GOT3 (cell line): ENCODE data around the gene PTTG2.

Experiments
- DNase-seq: peaks from one replicate; lab custom pipeline; 2025; ENCODE audit warnings: mixed read lengths; lab: John Stamatoyannopoulos, UW

The PTTG2 gene

DNA sequence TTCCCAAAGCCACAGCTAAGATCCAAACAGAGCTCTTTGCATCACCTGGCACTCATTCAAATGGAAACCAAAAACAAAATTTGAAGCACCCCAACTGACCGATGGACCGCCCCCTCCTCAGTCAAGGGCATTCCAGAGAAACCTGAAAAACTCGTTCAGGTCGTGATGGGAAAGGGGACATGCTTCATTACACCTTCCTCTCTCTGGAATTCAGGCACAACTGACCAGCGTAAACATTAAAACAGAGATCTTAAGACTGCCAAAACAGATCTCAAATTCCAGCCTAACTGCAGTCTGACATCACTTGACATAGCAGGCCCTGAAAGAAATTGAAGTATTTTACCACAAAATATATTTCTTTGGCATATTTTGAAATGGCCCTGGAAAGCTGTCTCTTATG, 28.5 kb downstream of the PTTG2 start:
- no peak for DNase-seq

DNA sequence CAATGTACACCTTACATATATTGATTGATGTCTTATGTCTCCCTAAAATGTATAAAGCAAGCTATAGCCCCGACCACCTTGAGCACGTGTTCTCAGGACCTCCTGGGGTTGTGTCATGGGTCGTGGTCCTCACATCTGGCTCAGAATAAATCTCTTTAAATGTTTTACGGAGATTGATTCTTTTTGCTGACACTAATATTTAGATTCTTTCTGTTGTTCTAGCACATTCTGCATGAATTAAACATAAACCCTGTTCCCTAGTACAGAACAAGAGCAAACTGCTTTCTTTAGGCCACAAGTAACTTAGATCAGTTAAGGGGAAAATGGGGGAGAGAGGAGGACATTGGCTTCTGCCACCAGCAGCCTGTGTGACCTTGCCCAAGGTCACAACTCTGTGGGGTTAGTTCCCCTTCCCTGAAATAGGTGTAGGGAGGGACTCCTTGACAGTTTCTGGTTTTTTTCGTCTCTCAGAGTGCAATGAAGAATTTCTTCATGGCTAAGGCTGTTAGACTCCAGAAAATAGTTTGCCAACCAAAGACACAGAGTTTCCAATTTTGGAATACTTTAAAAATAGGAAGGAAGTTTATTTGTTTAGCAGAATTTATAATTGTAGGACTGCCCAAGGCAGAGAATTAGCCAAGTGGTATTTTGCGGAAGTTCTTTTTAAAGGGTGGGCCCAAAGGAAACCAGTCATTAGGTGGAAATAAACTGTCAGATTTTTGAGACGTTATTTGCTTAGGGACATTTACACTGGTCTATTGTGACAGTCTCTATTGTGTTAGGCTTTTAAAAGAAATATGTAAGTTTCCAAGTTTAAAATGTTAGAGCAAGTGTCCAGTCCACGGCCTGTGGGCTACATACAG, 29.4 kb downstream of the PTTG2 start:
- no peak for DNase-seq

DNA sequence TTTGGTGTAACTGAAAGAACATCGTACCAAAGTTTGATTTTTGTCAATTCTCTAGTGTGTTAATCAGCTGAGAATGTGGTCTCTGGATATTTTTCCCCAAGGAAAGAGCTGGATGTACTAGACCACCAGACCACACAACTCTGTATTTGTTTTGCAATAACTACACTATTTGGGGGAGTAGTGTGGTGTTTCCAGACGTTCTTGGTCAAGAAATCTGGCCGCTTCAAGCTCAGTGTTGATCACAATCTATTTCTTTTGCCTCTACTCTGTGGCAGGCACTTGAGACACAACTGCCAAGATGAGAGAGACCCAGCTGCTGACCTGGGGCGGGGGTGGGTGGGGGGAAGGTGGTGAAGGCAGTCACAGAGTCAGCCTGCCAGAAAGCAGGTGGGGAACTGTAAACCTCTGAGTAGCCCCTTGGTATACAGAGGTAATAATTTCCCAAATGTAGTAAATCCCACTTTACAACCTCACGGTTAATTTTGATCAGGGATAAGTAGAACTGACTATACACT, 30.6 kb downstream of the PTTG2 start:
- DNase-seq = no peak

DNA sequence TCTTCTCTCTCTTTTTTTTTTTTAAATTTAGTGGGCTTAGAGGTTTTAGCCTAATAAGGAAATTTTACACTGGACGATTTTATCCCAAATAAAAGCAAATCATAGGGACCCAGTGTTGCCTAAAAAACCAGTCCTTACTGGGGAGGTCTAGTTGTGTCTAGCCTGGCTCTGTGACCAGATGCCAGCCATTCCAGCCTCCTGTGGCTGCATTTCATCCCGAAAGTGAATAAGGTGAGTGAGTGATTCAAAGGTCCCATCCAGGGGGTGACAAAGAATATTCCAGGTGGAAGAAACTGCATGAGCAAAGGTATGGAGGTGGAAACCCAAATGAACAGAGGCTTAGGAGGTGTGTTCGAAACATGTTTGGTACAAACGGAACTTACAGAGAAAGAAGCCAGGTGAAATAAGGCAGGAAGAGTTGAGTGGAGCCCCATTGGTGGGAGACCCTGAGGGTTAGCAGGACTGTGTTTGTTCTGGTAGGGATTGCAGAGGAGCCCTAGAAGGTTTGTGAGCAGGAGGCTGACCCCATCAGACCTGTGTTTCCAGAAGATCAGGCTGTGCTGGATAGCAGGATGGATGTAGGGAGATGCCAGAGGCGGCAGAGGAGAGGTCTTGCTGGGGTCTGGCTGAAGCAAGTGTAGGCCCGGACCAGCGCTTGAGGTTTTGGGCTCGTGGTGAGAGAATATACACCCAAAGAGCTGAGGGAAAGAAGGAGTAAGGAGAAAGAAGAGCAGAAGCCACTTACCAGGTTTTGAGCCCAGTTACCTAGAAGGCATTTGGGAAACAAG, 31.6 kb downstream of the PTTG2 start:
- DNase-seq = no peak

DNA sequence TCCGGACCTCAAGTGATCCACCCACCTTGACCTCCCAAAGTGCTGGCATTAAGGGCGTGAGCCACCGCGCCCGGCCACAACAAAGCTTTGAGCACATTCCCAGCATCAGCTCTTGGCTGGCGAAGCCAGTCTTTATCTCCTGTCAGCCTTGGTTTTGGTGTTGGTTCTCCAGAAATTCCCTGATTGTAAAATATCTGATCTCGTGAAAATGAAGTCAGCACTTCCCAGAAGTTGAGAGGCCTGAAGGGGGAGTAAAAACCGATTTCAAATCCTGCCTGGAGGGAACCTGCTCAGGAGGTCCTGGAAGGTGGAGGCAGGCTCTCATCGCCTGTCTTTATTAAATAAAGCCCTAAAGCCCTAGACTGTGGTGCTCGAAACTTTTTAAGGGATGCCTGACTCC, 33.6 kb downstream of the PTTG2 start:
- DNase-seq = no peak

DNA sequence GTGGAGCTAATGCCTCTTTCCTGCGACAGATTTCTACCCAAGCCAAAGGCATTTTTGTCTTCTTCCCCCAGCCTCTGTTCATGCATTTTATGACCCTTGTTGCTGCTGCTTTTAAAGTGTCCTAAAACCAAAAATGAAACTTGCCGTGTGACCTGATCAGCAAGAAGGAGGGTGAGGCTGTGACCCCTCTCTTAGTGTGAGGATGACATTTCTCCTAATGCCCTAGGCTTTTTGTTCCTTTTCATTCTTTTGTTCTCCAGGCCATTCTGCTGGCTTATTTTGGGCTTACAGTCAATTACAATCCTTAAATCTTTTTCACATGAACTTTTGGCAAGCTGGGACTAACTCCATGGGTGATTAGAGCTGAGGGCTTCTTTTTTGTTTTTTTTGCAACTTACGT, 34.4 kb downstream of the PTTG2 start:
- DNase-seq = no peak

DNA sequence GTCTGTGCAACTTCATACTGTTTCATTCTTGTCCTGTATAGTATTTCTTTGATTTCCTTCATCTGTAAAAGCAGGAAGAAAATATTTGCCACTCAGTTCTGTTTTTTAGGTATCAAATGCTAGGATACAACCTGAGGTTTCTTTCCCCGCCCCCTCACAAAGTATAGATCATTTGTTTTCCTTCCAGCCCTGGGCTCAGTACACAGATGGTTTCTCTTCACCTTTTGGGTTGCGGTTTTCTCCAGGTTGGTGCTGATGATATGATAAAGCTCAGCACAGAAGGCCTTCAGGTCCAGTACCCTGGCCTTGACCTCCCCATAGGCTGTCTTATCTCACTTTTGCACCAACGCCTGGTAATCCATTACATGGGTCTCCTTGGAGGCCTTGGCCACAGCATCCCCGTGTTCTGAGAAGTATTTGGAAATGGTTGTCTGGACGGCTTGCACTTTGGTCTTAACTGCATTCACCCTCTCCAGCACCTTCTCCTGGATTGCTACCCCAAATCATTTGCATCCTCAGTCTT, 35.2 kb downstream of the PTTG2 start:
- no peak for DNase-seq

DNA sequence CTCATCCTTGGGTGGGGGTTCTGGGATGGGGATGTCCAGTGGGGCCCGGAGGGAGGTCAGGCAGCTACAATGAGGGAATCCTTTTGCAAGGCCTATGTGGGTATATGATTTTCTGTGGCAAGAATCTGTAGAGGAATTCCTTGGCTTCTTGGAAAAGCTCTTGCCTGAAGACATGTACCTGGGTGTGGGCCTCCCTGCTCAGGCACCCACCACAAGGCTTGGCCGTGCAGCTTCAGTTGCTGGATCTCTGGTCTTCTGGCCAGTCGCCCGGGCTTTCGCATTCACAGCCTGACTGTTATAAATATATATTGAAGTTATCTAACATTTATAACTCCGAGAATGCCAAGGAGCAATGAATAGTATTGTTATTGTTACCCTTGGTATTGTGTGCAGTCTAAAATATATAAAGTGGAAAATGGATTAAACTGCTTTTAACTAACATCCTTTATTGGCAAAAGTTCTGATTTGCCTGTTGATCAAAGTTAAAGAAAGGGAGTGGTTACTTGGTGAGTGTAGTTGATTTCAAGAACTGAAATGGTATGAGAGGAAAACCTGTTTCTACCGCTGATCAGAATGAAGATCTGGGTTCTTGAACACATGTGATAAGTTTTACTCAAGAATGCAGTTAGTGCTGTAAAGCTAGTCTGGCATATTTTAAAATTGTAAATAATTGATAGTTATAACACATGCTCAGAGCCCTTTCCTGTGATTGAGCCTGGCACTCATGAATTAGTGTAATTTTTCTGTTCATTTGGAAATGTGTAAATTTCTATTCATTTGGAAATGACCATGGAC, 36.0 kb downstream of the PTTG2 start:
- no peak for DNase-seq

DNA sequence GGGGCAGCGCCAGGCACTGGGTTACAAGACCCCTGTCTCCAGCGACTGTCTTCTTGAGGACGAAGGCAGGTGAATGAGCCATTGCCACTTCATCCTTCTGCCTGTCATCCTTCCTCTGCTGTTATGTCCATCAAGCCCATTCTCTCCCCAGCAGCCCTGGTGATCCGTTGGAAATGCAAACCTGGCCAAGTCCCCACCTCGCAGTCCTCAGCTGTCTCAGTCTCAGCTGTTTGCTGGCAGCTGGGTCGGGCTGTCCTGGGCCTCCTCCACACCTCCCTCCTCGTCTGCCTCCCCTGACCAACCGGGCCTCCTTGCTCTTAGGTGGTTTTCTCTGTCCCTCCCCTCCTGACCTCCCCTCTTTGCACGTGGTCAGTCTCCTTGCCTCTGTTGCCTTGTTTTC, 38.0 kb downstream of the PTTG2 start:
- no peak for DNase-seq

DNA sequence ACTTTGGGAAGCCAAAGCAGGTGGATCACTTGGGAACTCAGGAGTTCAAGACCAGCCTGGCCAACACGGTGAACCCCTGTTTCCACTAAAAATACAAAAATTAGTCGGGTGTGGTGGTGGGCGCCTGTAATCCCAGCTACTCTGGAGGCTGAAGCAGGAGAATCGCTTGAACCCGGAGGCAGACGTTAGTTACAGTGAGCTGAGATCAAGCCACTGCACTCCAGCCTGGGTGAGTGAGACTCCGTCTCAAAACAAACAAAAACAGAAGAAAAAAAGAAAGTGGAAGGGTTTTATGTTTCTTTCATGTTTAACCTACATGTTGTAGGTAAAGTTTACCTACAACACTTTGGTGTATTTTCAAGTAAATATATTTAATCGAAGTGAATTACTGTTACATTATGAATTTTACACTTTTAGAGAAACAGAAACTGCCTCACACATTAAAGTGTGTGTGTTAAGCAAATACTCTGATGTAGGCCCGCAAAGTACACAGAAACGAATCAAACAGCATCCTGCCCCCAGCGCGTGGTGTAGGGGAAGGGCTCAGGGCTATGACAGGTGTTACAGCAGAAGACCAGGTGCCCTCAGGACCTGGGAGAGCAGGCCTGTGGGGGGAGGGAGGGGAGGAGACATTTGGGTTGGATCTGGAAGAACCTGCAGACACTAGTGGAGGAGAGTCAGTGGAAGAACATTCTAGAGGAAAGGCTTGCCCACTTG, 39.0 kb downstream of the PTTG2 start:
- DNase-seq = no peak

DNA sequence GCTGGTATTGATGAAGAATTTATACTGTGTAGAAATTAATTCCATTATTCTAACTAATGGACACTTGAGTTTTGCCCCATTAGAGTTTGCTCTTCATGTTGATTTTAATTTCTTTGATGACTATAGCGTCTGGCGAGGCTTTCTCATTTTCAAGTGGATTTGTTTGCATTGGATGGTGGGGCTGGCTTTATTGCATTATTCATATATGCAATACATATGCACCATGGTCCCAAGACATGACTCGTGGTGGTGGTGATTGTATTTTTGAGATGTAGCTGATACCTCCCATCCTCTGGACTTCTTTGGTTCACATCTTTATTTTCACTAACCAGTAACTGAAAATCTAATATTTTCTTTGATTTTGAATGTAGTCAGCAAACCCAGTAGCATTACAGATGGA, 39.8 kb downstream of the PTTG2 start:
- DNase-seq = no peak

DNA sequence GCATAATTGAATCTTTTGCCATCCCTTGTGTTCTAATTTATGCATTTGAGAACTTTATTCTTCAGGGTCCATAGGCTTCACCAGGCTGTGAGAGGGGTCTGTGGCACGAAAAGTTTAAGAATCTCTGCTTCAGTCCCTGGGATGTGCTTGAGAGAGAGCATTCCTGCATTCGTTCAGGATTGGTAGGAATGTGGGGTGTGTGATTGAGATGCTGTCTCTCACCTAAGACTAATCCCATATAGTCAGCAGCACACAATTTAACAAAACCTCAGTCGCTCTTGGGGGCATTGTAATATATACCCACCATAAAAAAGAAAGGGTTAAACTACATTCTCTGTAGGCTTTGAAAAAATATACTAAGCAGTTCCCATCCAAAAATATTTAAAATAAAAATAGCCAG, 41.7 kb downstream of the PTTG2 start:
- DNase-seq = no peak

DNA sequence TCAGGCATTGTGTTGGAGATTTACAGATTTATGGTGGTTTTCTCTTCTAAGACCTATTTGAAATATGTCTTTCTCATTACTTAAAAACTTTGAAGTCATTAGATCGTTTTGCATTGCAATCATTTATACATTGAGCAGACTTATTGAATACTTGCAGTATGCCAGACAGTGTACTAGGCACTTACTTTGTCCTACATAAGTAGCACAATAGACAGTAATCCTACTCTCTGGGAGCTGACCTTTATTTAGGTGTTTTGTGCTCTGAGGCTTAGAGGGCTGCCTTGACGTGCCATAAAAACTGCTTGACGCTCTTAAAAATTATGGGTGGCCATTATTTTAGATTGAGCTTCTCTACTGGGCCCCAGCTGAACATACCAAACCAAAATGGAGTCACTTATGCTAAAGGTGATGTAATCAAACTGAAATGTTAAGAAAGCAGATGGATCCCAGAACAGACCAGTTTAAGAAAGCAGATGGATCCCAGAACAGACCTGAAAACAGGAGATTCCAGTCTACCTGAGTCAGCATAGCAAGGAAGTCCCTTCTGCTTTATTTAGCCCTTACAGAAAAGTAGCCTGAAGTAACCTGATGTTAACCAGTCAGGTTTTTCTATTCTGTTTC, 42.4 kb downstream of the PTTG2 start:
- DNase-seq = no peak

DNA sequence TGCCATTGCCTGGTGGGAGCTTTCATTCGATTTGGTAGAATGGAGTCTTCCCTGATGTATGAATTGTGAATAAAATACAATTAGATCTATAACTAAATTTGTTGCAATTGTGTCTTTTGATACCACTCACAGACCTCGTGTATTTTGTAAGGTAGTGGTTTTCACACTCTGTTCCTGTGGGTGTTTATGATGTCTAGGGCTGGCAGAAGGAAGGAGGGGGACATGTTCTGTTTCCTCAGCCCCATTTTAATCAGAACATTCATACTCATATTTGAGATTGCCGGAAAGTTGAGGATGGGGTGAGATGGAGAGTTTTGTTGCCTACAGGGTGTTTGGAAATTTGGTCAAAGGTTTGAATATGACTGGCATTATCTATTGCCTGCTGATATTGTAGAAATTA, 42.9 kb downstream of the PTTG2 start:
- DNase-seq = no peak

DNA sequence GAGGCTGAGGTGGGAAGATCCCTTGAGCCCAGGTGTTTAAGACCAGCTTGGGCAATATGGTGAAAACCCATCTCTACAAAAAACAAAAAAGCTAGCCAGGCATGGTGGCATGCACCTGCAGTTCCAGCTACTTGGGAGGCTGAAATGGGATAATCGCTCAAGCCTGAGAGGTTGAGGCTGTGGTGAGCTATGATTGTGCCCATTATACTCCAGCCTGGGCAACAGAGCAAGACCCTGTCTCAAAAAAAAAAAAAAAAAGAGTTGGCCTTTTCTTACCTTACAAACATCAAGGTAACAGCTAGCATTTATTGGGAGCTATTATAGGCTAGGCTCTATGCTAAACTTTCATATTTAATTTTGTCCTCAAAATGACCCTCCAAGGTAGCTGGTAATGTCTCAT, 43.4 kb downstream of the PTTG2 start:
- DNase-seq = no peak

DNA sequence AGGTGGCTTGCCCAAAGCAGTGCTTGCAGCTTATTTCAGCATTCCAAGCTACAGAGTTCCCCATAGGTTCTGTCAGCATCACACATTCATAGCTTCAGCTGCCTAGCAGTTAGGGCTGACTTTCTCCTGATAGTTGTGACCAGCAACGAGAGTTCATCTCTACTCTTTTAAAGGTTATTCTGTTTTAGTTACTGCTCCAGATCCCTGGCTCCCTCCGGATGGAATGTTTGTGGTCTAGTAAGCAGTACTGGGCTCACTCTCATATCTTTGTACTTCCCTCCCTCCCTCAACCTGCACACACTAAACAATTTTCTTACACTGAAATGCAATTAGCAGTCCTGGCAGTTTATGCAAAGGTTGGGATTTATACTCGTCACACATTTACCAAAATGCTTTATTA, 43.9 kb downstream of the PTTG2 start:
- no peak for DNase-seq

DNA sequence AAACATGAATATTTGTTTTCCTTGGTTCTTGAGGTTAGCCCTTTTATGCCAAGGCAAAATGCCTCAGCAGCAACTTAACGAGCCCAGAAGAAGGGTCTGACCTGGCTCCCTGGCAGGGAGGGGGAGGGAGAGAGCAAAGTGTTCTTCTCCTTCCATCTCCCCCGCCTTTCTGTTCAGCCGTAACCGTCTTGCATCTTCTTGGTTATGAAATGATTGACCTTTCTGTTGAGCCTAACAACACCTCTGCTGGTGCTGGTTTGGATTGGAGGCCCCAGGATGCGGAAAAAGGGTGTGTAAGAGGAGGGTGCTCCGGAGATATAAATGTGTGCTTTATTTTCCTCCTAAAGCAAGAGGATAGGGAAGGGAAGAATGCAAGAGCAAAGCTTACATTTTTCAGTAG, 44.7 kb downstream of the PTTG2 start:
- DNase-seq = no peak

DNA sequence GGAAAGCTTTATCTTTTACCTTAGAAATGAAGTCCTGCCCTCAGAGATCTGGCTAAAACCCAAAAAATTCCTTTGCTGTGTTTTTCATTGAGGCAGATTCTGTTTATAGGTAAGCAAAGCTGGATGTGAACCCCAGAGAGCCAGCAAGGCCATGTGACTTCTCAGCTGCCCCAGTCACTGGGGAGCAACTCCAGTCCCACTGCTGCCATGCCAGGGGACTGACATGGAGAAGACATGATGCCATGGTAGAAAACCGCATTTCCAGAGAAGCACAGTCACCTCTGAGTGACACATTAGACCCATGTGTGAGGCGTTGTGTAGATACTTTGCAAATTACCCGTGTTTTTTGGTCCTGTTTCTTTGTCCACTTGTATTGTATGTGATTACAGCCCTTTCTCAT, 45.4 kb downstream of the PTTG2 start:
- DNase-seq = no peak

DNA sequence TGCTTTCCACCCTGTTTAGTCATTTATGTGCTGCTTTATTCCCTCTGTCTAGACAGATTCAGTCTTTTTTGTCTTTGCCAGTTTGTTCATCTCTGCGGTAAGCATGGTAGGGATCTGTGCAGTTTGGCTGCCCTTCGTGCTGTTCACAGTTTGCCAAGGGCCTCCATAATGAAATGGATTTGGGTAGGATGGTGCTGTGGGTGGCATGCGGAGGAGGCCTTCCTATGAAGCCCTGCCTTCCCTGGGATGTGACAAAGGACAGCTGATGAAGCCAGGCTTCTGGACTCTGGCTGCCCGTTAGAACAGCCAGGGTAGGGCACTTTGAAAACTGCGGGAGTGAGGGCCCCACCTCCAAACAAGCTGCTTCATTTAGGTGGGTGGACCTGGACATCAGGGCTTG, 47.4 kb downstream of the PTTG2 start:
- DNase-seq = no peak

DNA sequence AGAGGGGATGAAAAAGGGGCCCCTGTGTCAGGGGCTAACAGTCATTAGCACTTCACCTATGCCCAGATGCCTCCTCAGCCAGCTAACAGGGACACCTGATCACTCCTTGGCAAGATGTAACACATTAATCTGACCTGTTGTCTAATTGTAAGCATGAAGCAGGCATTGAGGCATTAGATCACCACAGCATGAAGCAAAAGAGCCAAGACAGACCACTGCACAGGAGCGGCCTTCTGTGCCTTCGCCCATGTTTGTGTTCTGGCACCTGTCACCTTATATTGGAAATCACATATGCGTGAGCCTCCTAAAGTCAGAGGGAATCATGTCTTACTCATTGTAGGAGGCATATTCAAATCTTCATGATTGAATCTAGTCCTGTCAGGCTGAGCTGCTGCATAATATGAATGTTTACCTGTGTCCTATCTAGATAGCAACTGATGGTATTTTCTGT, 48.4 kb downstream of the PTTG2 start:
- no peak for DNase-seq

DNA sequence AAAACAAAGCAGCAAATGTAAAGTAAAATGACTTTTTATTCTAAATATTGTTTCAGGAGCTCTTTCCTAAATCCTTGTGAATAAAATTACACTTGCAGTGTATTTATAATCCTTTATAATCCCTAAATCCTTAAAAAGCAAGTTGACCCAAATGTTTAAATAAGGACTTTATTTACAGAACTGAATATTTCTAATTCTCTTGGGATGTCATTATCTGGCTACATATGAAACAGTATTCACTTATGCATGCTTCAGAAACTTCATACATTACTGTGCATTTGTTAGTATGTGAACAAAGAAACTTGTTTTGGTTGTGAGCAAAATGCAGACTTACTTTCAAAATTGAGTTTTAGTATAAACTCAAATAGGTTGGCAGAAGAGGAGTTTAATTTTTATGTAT, 49.2 kb downstream of the PTTG2 start:
- DNase-seq = no peak
